PC-3 (cell line): ENCODE data around the gene STX8. TPM values are rescaled to one million over a fixed set of nuclear protein-coding genes. Genes with fewer than 3 reads are reported as not detected.

ENCODE experiments used
- ATAC-seq: fragments of 200-7000 bp; cut with Tn5 transposase; 2 replicates; pipeline ENCODE4 v1.9.1; 2020; ENCODE audit warnings: mild to moderate bottlenecking, moderate library complexity
- BruUV-seq: library from RNA; stranded (reverse); fragments of 400-500 nt; replicated peaks from 2 replicates; lab custom pipeline; 2021; lab: Mats Ljungman, UMichigan
- CTCF ChIA-PET: fragments of 300-600 bp; sonication (Branson Sonifier 250); formaldehyde crosslinking; loops from one replicate; lab custom pipeline; 2022; ENCODE audit warnings: antibody characterized with exemption; lab: Charles Lee
- POLR2A ChIA-PET: fragments of 300-600 bp; sonication (Branson Sonifier 250); formaldehyde crosslinking; loops from one replicate; lab custom pipeline; 2022; ENCODE audit warnings: antibody characterized with exemption; ENCODE audit not compliant: unreplicated experiment; lab: Charles Lee
- DNase-seq: peaks from one replicate; pipeline ENCODE4 v3.0.0-alpha.2; 2015
- H2AFZ ChIP-seq: fragments of 300-600 bp; sonication (generic); 2 replicates; pipeline ENCODE4 v1.6.0; 2016; ENCODE audit warnings: antibody characterized with exemption, low read length
- H3F3A ChIP-seq: fragments of 300-600 bp; sonication (generic); one replicate; pipeline ENCODE4 v1.6.0; 2017; ENCODE audit warnings: antibody characterized with exemption, low read length, control low read depth, mild to moderate bottlenecking; ENCODE audit not compliant: unreplicated experiment
- H3K27ac ChIP-seq: fragments of 300-600 bp; sonication (generic); 2 replicates; pipeline ENCODE4 v1.5.1; 2016; ENCODE audit warnings: mild to moderate bottlenecking, low read length
- H3K27me3 ChIP-seq: fragments of 300-600 bp; sonication (generic); 2 replicates; pipeline ENCODE4 v1.6.1; 2016; ENCODE audit warnings: low read length, mixed read lengths
- H3K36me3 ChIP-seq: fragments of 300-600 bp; sonication (generic); 2 replicates; pipeline ENCODE4 v1.6.1; 2016; ENCODE audit warnings: low read depth, mixed run types, low read length, mixed read lengths
- H3K4me1 ChIP-seq: fragments of 300-600 bp; sonication (generic); 2 replicates; pipeline ENCODE4 v1.5.1; 2016; ENCODE audit warnings: low read length; ENCODE audit not compliant: insufficient read depth
- H3K4me2 ChIP-seq: fragments of 300-600 bp; sonication (generic); 2 replicates; pipeline ENCODE4 v1.6.0; 2016; ENCODE audit warnings: low read length
- H3K4me3 ChIP-seq: fragments of 300-600 bp; sonication (generic); 2 replicates; pipeline ENCODE4 v1.5.1; 2016; ENCODE audit warnings: mild to moderate bottlenecking, low read length, mixed read lengths
- H3K79me2 ChIP-seq: fragments of 300-600 bp; sonication (generic); 2 replicates; pipeline ENCODE4 v1.6.1; 2017; ENCODE audit warnings: low read length, mixed read lengths
- H3K9ac ChIP-seq: fragments of 300-600 bp; sonication (generic); 2 replicates; pipeline ENCODE4 v1.6.0; 2016; ENCODE audit warnings: mild to moderate bottlenecking, low read length
- H3K9me2 ChIP-seq: fragments of 300-600 bp; sonication (generic); replicated peaks from 2 replicates; pipeline ENCODE4 v1.6.1; 2016; ENCODE audit warnings: mixed run types, low read length, mixed read lengths
- H3K9me3 ChIP-seq: fragments of 300-600 bp; sonication (generic); 2 replicates; pipeline ENCODE4 v1.6.1; 2016; ENCODE audit warnings: low read length, mixed read lengths
- H4K20me1 ChIP-seq: fragments of 300-600 bp; sonication (generic); 2 replicates; pipeline ENCODE4 v1.6.1; 2016; ENCODE audit warnings: low read length, mixed read lengths
- CTCF ChIP-seq: fragments of 300-600 bp; sonication (generic); conservative IDR thresholded peaks from 2 replicates; pipeline ENCODE4 v1.5.1; 2017; ENCODE audit warnings: antibody characterized with exemption, low read depth, mild to moderate bottlenecking, low read length
- EZH2 ChIP-seq: fragments of 300-600 bp; sonication (generic); IDR thresholded peaks from one replicate; pipeline ENCODE4 v1.6.1; 2017; ENCODE audit warnings: antibody characterized with exemption, mild to moderate bottlenecking, low read length; ENCODE audit not compliant: unreplicated experiment
- EZH2phosphoT487 ChIP-seq: fragments of 300-600 bp; sonication (generic); IDR thresholded peaks from 2 replicates; pipeline ENCODE4 v1.6.1; 2018; ENCODE audit warnings: mild to moderate bottlenecking, antibody characterized with exemption, low read length, borderline replicate concordance
- intact Hi-C: fragments of 100-400 bp; cut with micrococcal nuclease; formaldehyde crosslinking; loops from 2 replicates; pipeline ENCODE4 v1.9.0; 2023
- total RNA-seq: library from RNA; depleted of rRNA; stranded (reverse); fragments of >200 nt; gene quantifications from 2 replicates; pipeline ENCODE4 v1.2.3, GENCODE V29; 2014

STX8 gene
- total RNA-seq, 1 experiment from 2014 or later: 57.4 TPM

GRCh38 chr17:9313346-9313745, 262.3 kb downstream of the STX8 start:
- H2AFZ ChIP-seq: no peak overlapping the region
- ChIA-PET CTCF (no interaction called here), POLR2A (no interaction called here)
- TF ChIP-seq EZH2phosphoT487 (no peak), EZH2 (no peak), CTCF (no peak)
- no peak overlapping the region for H3K27ac ChIP-seq
- no peaks in the 10 kb centered on the region for H3K36me3 ChIP-seq
- DNase-seq (no peak), ATAC-seq (no peak)
- BruUV-seq: no TSS peak
- no peaks in the 10 kb centered on the region for H3K27me3 ChIP-seq
- H3K79me2 ChIP-seq: no peaks in the 10 kb centered on the region
- H3K4me3 ChIP-seq: no peak overlapping the region
- H4K20me1 ChIP-seq: no peaks in the 10 kb centered on the region
- no peaks in the 10 kb centered on the region for H3F3A ChIP-seq
- no peaks in the 10 kb centered on the region for H3K9me2 ChIP-seq
- H3K4me1 ChIP-seq: no peaks in the 10 kb centered on the region
- intact Hi-C loops: no loop called here
- H3K4me2 ChIP-seq: no peak overlapping the region
- H3K9me3 ChIP-seq: no peaks in the 10 kb centered on the region
- no peak overlapping the region for H3K9ac ChIP-seq

GRCh38 chr17:9309216-9309615, 266.4 kb downstream of the STX8 start:
- Histone ChIP-seq H4K20me1 (no peaks in the 10 kb centered on the region), H3K27ac (no peak overlapping the region), H3K27me3 (no peaks in the 10 kb centered on the region), H3K36me3 (no peaks in the 10 kb centered on the region), H3F3A (no peaks in the 10 kb centered on the region), H3K9me2 (no peaks in the 10 kb centered on the region), H3K9ac (no peak overlapping the region), H3K4me3 (no peak overlapping the region), H3K79me2 (no peaks in the 10 kb centered on the region), H3K4me2 (no peak overlapping the region), H3K4me1 (0 out of 2 replicates have a peak, but pooled peaks cover 6% of the 10 kb centered on the region), H2AFZ (no peak overlapping the region), H3K9me3 (no peaks in the 10 kb centered on the region)
- ChIA-PET POLR2A (no interaction called here), CTCF (no interaction called here)
- TF ChIP-seq EZH2phosphoT487 (no peak), CTCF (no peak), EZH2 (no peak)
- intact Hi-C loops: no loop called here
- DNase-seq (no peak), ATAC-seq (no peak)
- BruUV-seq: no TSS peak

- TF ChIP-seq EZH2phosphoT487: no peak
- no peak for TF ChIP-seq EZH2
- TF ChIP-seq CTCF: no peak
- Histone ChIP-seq H3F3A (no peaks in the 10 kb centered on the region), H3K4me1 (0 out of 2 replicates have a peak, but pooled peaks cover 6% of the 10 kb centered on the region), H3K27ac (no peak overlapping the region), H3K79me2 (no peaks in the 10 kb centered on the region), H3K4me2 (no peak overlapping the region), H3K9me3 (no peaks in the 10 kb centered on the region), H2AFZ (no peak overlapping the region), H3K4me3 (no peak overlapping the region), H3K9ac (no peak overlapping the region), H4K20me1 (no peaks in the 10 kb centered on the region), H3K27me3 (no peaks in the 10 kb centered on the region), H3K9me2 (no peaks in the 10 kb centered on the region), H3K36me3 (no peaks in the 10 kb centered on the region)
- intact Hi-C loops: no loop called here
- POLR2A ChIA-PET: no interaction called here
- no TSS peak for BruUV-seq
- peak; percentile 24 for DNase-seq
- CTCF ChIA-PET: no interaction called here
- no peak for ATAC-seq
Observed at GRCh38 chr17:9308069-9308468, 267.6 kb downstream of the STX8 start.
